HG03432 (cell line): ENCODE data around the gene SMG5.

Experiments used
- ATAC-seq: cut with Tn5 transposase; IDR thresholded peaks from one replicate; pipeline ENCODE4 v1.9.1; 2021; ENCODE audit warnings: mild to moderate bottlenecking, moderate library complexity; ENCODE audit not compliant: unreplicated experiment

The SMG5 gene

DNA sequence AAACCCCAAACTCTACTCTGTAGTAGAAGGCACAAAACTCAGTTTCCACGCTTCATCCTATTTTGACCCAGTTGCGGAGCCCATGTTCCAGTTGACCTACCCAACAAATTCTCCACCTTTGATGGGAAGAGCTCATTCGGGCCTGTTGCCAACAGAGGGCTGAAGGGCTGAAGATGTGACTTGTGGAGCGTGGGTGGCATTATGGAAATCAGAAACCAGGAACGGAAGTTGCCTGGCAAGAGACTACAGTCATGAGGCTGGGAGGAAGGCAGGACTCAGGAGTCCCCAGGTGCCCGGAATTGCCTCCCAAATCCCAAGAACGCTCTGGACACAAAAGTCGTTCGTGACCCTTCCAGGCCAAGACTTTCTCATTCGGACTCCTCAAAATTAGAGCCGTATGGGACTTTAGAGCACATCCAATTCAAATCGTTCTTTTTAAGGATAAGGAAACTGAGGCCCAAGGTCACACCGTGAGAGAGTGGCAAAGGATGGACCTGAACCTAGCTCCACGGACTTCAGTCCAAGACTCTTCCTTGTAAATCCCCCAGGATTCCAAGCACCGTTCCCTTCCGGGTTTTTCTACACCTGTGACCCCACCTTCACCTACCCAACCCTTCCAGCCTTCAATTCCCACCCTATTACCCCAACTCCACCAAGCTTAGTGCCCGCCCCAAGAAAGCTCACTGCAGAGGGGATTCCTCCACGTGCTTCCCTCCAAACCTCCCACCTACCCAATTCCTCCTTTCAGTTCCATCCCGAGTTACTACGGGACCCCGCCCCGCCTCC lies 739 bp downstream of the SMG5 start:
- ATAC-seq = peak; percentile 19

DNA sequence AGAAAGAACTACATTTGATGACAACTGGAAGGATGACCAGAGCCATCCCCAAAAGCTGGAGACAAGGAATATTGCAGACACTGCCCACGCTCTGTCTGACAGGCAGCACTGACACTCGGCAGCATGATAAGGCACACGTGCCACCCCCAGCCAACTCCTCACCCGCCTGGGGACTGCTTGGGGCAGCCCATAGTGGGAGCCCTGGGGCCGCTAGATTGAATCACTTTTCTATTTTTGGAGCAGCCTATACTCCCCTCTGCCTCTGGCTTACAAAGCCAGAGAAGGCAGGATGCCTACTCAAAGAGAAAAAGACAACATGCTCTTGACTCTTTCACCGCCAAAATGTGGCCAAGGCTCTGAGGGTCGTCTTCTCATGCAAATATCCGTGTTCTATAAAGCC lies 1.3 kb downstream of the SMG5 start:
- peak; percentile 42 for ATAC-seq

DNA sequence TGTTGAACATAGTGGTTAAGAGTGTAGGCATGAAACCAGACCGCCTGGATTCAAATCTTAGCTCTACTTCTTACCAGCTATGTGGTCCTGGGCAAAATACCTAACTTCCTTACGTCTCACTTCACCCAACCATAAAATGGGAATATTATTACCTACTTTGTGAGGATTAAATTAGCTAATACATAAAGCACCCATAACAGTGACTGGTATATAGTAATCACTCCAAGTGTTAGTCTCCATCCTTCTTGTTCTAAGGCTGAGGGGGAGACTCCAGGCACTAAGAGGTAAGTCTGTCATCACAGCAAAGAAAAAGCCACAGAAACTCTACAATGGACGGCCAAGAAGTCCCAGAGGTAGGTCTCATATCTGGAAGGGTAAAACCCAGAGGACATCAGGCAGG lies 2.8 kb downstream of the SMG5 start:
- ATAC-seq = no peak

DNA sequence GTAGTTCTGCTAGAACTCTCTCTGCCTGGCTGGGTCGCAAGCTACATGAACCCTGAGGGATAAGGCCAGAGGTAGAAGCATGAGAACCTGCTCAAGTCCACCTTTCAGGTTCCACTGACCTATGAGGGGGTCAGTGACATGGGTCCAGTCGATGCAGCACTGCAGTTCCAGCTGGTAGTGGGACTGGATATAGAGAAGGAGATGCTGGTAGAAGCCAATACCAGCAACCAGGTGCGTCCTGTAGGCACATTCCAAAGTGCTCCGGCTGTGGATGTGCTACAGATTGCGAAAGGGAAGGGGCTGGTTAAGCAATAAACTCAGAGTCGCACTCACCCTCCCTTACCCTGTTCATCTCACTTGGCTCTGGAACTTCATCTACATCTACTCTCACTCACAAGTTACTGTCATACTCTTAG lies 5.7 kb downstream of the SMG5 start:
- no peak for ATAC-seq

DNA sequence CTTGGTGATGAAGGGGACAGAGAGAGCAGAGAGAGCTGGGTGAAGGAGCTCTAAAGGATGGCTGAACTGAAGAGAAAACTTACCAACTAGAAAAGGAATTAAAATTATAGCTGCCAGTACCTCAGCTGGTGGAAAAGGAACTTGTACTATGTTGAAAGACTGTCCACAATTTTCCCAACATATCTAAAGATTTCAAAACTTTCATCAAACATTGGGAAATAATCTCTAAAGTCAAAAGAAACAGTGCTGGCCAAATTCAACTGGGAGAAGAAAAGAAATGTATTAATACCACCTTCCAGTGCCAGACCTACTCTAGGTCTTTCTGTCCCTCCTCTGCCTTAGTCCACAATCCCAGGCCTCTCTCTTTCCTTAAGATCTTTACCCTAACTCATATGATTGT lies 6.1 kb downstream of the SMG5 start:
- ATAC-seq = no peak

DNA sequence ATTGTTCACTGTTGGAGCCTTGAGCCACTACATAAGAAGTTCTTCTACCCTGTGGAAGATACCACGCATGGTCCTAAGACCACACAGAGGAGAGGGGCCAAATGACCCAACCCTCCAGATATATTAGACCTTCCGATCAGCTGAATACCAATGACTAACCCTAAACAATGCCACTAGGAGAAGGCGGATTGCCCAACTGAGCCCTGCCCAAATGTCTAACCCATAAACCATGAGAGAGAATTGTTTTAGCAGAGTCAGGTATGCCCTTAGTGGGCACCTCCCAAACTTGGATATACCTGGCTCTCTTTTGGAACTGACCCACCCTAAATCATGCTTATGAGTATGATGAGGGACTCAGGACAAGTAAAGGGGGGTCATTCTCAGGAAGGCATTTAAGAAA lies 12.3 kb downstream of the SMG5 start:
- no peak for ATAC-seq

DNA sequence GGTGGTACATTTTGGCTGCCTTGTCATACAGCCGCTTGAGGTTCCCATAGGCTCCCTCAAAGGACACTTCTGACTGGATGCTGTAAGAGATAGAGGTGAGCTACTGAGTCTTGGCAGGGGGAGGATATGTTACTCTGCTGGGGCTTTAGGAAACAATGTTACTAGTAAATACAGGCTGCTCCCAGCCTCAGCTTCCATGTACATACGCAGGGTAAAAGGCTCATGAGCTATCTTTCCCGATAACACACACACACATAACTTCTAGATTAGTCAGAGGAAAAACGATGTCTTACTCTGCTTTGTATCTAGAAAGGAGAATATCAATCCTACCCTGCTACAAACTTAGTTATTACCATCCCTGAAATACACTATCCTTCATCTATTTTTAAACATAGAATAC lies 14.3 kb downstream of the SMG5 start:
- ATAC-seq = no peak

DNA sequence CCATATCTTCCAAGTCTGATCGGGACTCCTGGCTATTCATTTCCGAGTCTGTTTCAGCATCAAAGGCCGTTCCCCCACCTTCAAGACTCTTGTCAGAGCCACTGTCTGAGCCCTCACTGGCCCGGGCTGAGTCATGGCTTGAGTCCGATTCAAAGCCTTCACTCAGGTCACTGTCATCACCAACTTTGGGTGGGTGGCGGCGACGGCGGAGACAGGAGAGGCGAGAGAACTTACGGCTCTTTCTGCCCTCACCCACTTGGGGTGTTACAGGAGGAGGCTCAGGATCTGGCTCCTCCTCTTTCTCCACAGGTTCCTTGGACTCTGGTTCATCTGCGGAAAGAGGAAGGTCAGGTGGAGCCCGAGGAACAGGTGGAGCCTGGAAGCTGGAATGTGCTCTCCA lies 16.6 kb downstream of the SMG5 start:
- ATAC-seq = no peak

DNA sequence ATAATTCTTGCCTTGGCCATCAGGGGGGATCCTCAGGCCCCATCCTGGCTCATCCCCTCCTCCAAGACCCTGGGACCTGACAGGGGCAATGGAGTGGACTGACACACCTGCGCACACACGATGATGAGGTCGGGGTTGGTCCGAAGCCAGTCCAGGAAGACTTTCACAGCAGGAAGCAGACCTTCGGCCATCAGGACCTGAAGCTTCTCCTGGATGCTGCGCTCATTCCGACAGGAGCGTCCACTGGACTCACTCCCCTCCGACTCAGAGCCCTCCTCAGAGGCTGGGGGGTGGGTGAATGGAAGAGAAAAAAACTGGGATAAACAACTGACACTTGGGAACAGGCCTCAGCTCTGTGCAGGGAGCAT lies 19.4 kb downstream of the SMG5 start:
- no peak for ATAC-seq

DNA sequence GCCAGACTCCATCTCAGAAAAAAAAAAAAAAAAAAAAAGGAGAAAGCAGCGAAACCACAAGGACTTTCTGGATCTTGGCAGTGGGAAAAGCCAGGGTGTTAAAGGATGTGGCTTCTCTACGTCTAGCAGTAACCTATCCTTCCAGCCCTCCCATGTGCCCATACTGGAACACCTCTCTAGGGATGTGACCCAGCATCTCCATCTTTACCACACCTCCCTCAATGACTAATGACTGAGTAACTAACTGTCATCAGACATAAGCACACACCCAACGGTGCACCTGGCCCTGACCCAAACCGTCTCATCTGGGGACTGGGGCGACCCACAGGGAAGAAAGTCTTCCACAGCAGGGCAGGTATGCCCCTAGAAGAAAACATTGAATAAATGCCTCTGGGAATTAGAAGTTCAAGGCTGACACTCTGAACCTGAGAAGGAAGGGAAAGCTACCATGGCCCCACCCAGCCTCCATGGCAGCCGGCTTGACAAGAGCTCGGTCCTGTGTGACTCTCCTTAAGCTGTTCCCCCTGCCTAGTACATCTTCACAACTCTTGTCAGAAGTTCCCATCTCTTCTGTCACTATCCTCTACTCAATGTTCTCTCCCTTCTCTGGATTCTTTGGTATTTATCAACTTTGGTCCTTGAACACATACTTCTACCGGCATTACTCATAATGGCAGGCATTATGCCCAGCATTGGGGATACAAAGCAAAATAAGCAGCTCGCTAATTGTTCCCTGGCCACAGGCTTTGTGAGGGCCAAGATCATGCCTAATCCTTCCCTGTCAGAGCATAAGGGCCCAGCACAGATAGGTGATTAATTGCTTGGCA lies 20.0 kb downstream of the SMG5 start:
- no peak for ATAC-seq

DNA sequence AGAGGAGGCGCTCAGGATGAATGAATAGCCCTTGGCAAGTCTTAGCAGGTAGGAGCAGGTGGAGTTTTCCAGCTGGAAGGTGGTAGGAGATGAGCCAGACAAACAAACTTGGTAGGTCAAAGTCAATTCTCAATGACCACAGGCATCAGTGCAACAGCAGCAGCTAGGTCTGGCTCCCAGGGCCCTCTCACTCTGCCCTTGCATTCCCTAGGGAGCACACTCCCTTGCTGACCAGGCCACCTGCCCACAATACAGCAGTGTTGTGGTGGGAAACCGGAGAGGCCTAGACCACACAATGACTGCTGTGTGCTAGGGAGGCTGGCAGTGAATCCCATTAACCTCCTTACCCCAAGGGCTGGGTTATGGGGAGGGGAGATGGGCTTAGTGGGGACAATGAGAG lies 21.7 kb downstream of the SMG5 start:
- ATAC-seq = no peak

DNA sequence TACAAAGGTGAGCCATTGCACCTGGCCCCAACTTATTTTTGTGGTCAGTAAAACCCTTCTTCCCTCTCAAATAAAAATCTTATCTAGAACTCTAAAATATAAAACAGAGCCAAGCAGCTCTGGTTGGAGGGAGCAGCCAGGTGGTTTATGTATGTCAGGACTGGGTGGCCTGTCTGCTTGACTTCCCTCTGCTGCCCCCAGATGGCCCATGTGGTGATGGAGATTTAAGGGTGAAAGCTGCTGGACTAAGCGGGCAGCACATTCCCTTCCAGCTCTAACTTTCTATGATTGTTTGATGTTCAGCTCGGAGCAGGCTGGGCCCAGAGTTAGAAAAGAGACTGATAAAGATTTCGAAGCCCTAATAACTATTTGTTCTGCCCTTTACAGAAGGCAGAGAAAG lies 22.8 kb downstream of the SMG5 start:
- no peak for ATAC-seq

DNA sequence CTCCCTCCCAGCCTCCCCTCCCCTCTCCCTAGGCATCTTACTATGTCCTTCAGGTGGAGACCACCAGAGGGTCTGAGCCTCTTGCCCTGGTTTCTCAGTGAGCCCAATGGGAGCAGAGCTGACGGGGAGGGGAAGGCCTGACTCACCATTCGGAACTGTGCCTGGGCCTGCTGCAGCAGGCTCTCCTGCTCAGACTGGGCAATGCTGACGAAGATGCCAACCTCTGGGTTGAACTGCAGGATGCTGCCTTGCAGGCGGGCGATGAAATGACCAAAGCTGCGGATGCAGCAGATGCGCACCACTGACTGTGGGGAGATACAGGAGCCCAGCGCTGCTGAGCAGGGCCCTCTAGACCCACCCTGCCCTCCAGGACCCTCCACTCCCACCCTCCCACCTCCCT lies 23.8 kb downstream of the SMG5 start:
- ATAC-seq = no peak

DNA sequence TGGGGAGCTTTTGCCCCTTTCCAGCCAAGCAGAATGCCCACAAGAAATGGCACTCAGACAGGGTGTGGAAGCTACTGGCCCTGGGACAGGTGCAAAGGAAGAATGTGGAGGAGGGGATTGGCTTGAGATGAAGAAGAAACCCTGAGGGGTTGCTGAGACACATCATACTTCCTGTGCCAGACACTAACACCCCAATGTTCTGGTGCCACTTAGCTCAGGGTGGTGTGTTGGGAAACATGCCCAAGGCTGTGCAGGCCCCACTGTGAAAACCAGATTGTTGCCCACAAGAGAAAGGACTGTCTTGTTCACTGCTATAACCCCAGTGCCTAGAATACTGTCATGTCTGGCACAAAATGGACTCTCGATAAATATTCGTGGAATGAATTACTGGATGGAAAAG lies 24.9 kb downstream of the SMG5 start:
- no peak for ATAC-seq

DNA sequence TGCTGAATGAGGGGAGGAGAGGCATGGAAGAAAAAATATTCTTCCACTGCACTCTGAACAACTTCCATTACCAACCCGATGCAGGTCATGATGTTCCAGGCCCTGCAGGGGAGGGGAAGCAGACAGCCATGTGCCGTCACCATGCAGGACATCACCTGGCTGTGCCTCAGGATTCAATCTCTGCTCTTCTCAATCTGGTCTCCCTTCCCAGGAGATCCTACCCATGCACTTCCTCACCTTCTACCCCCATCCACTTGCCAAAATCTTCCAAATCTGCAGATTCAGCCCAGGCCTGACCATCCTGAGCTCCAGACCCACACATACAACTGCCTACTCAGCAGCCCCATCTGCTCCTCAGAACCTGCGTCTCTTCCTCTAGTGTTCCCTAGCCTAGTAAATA lies 29.0 kb downstream of the SMG5 start:
- ATAC-seq = no peak

DNA sequence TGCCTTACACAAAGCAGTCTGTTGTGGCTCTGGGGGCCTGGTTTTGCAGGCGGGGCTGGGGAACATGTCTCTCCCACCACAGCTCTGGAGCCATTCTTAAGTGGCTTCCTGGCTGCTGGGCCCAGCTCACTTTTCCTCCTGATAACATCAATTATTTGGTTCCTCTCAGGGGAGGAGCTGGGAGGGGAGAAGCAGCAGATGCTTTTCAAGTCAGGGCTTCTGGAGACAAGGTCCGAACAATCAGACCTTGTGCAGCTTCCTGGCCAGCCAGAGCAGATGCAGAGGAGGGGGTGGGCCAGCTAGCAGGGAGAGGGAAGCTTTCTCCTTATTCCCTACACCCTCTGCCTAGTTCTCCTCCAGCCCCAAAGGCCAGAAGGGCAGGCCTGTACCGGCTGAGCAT lies 31.1 kb downstream of the SMG5 start:
- ATAC-seq = no peak

DNA sequence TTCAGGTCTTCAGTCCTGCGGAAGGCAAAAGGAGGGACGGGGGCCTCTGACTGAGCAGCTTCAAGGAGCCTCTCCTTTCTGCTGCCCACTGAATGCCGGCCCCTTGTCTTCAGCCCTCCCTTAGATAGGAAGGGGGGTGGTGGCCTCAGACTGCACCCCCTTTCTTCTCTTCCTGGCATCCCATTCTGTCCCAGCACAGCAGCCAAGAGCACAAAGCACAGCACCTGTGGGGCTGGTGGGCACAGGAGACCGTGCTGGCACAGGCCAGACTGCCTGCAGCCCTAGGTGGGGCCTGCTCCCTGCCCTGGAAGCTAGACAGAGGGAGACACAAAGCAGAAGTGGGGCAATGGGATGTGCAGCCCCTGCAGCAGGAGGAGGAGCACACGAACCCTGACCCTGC lies 33.0 kb downstream of the SMG5 start:
- no peak for ATAC-seq

DNA sequence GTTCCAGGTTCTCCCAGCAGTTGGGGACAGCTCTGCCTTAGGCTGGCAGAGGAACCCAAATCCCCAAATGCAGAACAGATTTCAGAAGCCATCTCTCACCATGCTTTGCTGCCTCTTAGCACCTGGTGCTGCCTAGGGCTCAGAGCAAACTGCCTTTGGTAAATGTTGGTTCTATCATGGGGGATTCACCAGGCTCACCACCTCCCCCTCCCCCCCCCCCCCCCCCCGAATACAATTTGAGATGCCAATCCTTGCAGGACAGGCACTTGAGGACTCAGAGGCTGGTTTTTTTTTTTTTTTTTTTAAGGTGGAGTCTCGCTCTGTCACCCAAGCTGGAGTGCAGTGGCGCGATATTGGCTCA lies 34.3 kb downstream of the SMG5 start:
- no peak for ATAC-seq

DNA sequence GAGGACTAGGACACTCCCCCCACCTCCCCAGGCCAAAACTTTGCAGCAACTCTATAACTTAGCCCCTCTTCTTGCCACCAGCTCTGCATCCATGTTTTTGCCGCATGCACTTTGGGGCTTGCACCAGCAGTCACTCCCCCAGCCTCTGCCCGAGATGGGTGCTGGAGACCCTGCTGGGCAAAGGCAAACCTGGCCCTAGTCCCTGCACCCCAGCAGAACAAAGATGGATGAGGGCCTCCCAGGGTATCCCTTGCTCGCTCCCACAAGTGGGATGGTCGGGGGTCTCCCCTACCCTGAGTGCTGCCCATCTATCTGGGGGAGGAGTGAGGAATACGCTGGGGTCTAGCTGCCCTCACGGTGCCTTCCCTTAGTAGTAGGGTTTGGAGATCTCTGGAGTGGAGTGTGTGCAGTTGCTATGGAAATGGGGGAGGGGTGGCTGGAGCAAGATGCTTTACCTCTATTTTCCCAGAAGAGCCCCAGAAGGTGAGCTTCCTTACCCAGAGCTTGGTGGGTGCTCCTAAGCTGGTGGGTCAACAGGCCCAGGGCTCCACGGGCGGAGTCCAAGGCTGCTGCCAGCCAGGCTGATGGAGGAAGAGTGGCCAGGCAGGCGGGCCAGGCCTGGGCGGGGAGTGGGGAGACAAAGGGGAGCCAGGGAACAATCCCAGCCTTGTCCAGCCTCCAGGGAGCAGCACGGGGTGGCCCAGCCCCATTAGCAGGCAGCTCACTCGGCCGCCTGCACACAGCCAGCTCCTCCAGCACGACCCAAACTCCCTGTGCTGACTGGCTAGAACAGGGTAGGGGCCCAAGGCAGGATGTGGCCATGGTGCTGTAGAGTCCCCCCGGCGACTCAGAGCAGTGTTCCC lies 34.9 kb downstream of the SMG5 start, which contains the start of gene PAQR6:
Gene PAQR6, minus strand, starts transcription at position 597 of the 863 bp plus-strand sequence. CDS start 1,325 bp downstream, outside the sequence.
- no peak for ATAC-seq

DNA sequence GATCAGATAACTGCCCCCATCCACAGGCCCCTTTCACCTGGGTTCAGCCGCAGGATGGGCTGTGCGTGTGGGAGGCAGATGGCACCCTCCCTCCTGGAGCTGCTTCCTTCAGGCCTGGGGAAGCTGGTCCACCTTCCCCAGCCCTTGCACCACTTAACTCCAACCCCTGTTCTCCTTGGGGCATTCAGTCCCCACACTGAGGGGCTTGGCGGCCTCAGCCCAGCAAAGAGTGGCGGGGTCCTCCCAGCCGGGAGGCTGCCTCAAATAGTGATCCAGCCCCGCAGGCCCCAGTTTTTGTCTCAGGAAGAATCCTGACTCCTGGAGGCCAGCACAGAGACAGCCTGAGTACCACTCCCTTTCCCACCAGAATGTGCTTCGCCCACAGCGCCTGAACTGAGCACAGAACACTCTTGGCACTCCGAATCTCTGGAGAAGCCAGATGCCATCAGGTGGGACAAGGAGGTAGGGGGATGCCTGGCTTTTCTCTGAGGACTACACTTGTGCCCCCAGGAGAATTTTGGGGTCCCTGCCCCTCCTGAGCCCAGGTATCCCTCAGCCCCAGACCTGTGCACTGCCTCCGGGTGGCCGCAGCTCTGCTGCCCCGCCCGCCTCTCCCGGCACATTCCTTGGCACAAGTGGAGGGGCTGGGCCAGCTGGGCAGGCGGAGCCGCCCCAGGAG lies 35.7 kb downstream of the SMG5 start:
- ATAC-seq = no peak

DNA sequence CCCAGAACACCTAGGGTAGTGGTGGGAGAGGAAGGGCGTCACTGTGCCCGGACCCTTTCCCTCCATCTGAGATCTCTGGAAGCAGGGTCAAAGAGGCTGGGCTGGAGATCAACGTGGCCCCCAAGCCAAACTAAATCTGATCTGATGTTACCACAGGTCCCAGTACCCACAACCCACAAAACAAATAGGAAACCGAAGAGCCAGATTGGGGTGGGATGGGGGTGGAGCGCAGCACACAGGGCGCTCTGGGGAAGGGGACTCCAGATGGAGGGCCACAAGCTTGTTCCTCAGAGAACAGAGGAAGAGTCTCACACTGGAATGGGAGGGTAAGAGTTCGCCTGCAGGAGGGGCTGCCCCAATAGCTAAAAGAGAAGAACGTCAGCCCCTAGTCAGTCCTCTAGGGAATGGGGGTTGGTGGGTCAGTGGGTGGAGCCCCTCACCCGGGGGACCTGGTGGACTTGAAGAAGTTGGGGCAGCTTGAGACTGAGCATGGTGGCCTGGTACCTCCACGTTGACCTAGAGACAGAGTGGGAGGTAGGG lies 36.3 kb downstream of the SMG5 start:
- ATAC-seq = no peak
